ENCODE results near the gene SBNO1.
"Not testable (repeated sequence)": the region's sequence is repeated elsewhere in the genome, so short reads cannot be mapped to it uniquely, and the experiment has no call there.

The SBNO1 gene

DNA sequence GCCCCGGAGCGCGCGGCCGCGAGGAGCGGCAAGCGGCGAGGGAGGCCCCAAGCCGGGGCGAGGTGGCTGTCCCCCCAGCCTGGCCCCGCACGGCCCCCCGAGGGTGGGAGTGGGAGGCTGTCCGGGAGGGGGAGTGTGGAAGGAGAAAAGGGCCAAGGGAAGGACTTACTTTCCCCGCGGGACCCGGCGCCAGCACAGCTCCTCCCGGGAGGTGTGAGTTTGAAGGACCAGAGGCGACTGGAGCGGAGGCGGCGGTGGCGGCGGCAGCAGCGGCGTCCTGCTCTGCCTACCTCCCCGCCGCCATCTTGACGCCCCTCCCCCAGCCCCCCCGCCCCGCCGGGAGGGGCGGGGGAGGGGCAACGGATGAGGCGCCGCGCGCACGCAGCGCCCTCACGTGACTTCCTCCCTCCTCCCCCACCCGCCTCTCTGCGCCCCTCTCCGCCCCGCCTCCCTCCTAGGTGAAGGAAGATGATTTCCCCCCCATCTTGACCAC lies at the start of gene SBNO1:
SBNO1 (minus strand) TSS at position 316 of the 493 bp plus-strand sequence. CDS start 14,406 bp downstream, outside the sequence.
- TF ChIP-seq, protein P1, sequence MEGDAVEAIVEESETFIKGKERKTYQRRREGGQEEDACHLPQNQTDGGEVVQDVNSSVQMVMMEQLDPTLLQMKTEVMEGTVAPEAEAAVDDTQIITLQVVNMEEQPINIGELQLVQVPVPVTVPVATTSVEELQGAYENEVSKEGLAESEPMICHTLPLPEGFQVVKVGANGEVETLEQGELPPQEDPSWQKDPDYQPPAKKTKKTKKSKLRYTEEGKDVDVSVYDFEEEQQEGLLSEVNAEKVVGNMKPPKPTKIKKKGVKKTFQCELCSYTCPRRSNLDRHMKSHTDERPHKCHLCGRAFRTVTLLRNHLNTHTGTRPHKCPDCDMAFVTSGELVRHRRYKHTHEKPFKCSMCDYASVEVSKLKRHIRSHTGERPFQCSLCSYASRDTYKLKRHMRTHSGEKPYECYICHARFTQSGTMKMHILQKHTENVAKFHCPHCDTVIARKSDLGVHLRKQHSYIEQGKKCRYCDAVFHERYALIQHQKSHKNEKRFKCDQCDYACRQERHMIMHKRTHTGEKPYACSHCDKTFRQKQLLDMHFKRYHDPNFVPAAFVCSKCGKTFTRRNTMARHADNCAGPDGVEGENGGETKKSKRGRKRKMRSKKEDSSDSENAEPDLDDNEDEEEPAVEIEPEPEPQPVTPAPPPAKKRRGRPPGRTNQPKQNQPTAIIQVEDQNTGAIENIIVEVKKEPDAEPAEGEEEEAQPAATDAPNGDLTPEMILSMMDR (IDR thresholded peaks at IDR 0.05; ENCODE audit: extremely low read depth, missing control alignments), result no peak
- DNase-seq (ENCODE audit: low spot score), result peak; percentile 96

GRCh38 chr12:123410041-123410412 lies 45.4 kb upstream of the SBNO1 start:
- DNase-seq (ENCODE audit: low spot score), result no peak
- TF ChIP-seq, protein P1 (IDR thresholded peaks at IDR 0.05; ENCODE audit: extremely low read depth, missing control alignments), result no peak

- not testable (repeated sequence) for DNase-seq (ENCODE audit: low spot score)
These were observed 44.8 kb upstream of the SBNO1 start for GRCh38 chr12:123409284-123410040.

DNA sequence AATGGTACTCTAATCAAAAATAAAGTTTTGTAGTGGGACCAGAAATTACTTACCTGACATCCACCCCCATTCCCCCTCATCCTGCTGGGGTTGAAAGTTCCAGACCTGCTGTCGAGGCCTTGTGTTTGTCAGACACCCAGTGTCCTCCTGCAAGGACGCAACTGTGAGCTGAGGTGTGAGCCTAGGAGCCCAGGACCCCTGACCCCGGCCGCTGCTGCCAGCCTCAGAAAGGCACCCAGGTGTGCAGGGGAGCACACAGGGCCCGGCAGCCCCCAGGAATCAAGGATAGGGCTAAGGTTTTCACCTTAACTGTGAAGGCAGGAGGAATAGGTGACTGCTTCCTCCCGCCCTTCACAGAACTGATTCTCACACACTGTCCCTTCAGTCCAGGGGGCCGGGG lies 44.0 kb upstream of the SBNO1 start:
- DNase-seq (ENCODE audit: low spot score), result not testable (repeated sequence)

- not testable (repeated sequence) for DNase-seq (ENCODE audit: low spot score)
These were observed 43.3 kb upstream of the SBNO1 start for GRCh38 chr12:123407934-123408333.

- not testable (repeated sequence) for DNase-seq (ENCODE audit: low spot score)
These were observed 42.6 kb upstream of the SBNO1 start for GRCh38 chr12:123407269-123407668.

- TF ChIP-seq, protein P1 (IDR thresholded peaks at IDR 0.05; ENCODE audit: extremely low read depth, missing control alignments), result no peak
- DNase-seq (ENCODE audit: low spot score), result no peak
These were observed 39.9 kb upstream of the SBNO1 start for GRCh38 chr12:123404581-123404980.

- TF ChIP-seq, protein P1 (IDR thresholded peaks at IDR 0.05; ENCODE audit: extremely low read depth, missing control alignments), result no peak
These were observed 37.4 kb upstream of the SBNO1 start for GRCh38 chr12:123401753-123402683.

DNA sequence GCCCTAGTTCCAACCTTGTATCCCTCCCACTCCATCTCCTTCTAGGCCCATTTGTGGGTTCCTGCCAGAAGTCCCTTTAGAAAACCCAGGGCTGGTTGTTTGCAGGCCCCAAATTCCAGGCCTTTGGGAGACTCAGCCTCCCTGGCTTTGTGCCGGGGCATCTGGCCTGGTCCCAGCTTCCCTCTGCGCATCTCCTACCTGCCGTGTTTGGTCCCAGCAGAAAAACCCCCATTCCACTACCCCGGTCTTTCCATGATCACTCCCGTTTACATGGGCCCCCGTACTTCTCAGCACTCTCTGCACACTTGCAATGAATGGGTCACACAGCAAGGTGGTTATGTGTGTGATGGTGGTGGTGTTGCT lies 34.6 kb upstream of the SBNO1 start:
- TF ChIP-seq, protein P1 (IDR thresholded peaks at IDR 0.05; ENCODE audit: extremely low read depth, missing control alignments), result no peak
- DNase-seq (ENCODE audit: low spot score), result no peak

More at GRCh38 chr12:123401753-123402683, 37.4 kb upstream of the SBNO1 start:
- DNase-seq (ENCODE audit: low spot score), result no peak
